Measurements from ENCODE around the gene DENND1A. TPM values are rescaled to one million over a fixed set of nuclear protein-coding genes. Genes with fewer than 3 reads are reported as not detected.
"Not testable (repeated sequence)": the region's sequence is repeated elsewhere in the genome, so short reads cannot be mapped to it uniquely, and the experiment has no call there.

Gene DENND1A
- total RNA-seq, 1 donor from 2014 or later = 24.4 TPM

DNA sequence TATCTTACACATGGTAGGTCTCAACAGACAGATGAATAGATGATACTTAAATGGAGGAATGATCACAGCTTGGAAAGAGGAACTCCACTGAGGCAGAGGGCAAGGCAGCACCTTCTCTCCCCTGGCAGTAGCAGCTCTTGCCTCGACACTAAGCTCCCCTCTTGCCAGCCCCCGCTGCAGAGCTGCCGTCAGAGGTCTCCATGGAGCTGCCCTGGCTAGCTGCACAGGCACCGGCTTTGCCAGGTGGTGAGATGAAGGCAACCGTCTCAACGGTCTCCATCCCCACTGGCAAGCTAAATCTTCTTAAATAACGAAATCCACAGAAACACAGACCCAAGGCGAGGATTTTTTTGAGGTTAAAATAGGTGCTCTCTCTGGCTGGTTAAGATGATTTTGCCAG, 492.7 kb downstream of the DENND1A start:
- DNase-seq (ENCODE audit: low spot score) = no peak

DNA sequence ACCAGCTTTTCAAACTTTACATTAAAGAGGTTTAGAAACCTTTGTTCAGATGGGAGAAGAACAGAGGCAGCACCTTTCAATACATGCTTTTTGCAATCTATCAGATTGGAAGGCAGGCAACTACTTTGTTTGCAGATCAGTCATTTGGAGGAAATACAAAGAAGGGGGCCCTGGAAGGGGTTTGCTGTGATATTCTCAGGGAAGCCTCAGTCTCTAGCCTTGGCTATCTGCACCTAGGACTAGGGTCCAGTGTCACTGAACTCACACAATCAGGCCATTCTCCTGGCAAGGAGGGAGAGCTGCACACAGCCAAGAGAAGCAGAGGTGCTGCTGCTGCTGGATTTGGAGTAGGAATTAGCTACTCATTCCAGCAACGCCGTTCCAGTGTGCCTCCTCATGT, 494.5 kb downstream of the DENND1A start:
- DNase-seq (ENCODE audit: low spot score) = no peak

DNA sequence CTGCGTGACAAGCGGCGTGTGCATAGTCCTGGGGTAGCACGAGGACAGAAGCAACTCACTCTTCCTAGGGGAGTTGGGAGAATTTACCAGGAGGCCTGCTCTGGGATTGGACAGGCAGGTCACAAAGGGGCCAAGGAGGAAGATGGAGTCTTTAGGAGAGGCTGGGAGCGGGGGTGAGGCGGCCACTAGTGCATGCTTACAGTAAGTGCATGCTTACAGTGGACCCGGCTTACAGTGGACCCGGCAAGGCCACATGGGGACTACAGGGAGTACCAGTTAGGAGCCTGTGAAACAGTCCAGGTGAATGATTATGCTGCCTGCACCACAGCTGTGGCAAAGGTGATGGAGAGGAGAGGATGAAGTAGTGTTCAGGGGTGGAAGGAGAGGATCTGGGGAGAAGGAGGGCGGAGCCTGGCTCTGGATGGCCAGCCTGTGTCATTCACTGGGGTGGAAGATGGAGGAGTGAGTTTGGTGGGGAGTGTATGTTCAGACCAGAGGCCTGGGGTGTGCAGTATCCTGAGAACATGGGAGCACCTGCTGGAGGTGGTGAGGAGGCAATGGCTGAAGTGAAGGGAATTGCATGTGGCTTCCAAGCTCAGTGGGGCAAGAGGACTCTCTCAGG, 495.2 kb downstream of the DENND1A start:
- no peak for DNase-seq (ENCODE audit: low spot score)

GRCh38 chr9:123432331-123433236, 497.3 kb downstream of the DENND1A start:
- no peak for DNase-seq (ENCODE audit: low spot score)

- DNase-seq (ENCODE audit: low spot score) = no peak
These were observed 498.3 kb downstream of the DENND1A start for GRCh38 chr9:123431581-123431980.

DNA sequence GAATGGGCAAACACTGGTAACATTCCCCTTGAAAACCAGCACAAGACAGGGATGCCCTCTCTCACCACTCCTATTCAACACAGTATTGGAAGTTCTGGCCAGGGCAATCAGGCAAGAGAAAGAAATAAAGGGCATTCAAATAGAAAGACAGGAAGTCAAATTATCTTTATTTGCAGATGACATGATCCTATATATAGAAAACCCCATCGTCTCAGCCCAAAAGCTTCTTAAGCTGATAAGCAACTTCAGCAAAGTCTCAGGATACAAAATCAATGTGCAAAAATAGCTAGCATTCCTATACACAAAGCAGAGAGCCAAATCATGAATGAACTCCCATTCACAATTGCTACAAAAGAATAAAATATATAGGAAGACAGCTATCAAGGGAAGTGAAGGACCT, 501.5 kb downstream of the DENND1A start:
- DNase-seq (ENCODE audit: low spot score) = not testable (repeated sequence)

DNA sequence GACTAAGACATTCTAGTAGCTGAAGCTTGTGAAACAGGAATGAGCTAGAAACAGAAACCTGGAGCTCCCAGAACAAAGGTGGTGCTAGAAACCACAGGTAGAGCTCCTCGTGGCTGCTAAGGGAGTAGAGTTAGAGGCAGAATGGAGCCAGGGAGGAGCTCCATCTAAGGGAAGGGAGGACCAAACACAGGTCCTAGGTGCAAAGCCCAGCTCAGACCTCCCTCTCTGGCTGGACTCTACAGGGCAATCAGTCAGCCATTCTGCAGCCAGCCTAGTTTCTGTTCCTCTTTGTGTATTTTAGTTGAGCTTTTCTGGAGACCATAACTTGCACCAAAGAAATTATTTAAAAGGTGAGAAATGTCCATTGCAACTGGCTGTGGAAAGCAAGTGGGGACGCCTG, 503.5 kb downstream of the DENND1A start:
- no peak for DNase-seq (ENCODE audit: low spot score)

DNA sequence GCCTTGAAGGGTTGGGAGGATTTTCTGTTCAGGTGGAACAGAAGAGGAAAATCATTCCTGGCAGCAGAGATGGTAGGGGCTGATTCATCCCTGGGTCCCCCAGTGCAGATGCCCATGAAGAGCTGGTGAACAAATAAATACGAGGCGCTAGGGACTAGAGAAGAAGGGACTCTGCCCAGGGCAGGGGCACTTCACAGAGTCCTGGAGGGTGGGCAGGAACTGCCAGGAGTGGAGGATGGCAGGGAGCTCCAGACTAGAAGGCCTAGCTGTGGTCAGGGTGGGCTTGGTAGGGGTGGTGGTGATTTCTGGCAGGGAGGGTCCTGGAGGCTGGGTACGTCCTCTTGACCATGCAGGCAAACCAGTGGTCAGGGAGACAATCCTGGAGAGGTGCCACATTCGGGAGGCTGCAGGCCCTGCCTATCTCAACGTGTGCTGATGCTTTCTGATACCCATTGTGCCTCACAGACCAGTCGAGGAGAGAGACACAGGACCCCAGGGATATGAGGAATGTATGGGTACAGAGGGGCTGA, 504.0 kb downstream of the DENND1A start:
- no peak for DNase-seq (ENCODE audit: low spot score)

DNA sequence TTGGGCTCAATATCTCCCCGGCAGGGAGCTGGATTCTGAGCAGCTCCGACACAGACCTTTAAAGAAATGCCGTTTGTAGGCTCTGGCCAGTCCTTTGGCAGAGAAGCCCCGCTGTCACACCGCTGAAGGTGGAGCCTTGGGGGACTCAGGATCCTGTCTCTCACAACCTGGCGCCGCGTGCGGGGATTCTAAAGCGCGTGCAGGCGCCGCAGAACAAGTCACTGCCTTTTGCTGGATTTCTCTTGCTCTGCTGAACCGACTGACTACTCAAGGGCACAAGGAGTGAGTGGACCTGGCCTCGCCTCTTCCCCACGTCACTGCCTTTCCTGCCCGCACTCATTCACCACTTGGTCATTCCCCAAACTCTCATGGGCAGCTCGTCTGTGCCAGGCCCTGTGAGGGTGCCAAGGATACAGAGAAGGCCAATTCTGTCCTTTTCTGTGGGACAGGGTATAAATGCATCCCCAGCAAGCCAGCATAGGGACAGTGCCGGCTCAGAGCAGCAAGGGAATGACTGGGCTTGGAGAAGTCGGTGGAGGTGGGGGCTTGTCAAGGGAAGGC, 504.6 kb downstream of the DENND1A start:
- no peak for DNase-seq (ENCODE audit: low spot score)

GRCh38 chr9:123424552-123425225, 505.2 kb downstream of the DENND1A start:
- no peak for DNase-seq (ENCODE audit: low spot score)

- DNase-seq (ENCODE audit: low spot score) = no peak
These were observed 505.8 kb downstream of the DENND1A start for GRCh38 chr9:123424131-123424530.

DNA sequence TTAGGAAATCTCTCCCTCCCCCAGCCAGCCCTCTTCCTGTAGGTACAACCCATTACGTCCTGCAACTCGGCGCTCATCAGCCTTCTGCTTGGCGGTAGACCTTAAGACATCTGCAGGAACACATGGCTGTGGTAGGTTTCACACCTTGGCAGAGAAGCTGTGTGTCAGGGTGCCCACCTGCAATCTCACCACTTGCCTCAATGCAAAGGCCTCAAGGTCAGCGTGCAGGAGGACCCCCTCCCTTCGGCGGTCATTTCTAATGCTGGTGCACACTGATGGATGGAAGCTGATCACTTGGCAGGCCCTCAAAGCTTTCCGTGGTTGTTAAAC, 506.6 kb downstream of the DENND1A start:
- DNase-seq (ENCODE audit: low spot score) = no peak

DNA sequence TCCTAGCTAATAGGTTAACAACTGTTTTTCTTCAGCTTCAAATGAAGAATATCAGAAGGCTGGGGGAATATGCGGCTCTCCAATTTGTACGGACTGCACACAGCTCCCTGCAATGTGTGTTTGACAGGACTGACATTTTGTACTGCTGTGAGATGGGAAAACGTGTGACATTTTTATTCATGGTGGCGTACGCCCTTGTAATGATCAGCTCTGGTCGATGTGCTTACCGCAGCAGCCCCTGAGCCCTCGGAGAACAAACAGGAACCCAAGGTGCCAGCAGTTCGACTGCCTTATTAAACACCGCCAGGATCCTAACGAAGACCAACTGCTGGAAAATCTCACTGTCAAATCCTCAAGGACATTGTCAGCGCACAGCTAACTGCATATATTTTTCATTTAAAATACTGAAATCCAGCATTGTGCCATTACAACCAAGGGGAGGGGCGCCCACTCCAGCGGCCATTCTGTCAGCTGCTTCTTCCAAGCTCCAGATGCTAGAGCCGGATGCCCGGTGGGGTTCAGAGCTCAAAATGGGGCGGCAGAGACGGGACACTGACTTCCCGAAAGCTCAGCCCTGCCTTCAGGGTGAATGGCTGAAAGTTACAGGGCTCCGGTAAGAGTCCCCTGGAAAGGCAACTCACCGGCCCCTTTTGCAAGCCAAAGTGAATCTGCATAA, 507.2 kb downstream of the DENND1A start:
- DNase-seq (ENCODE audit: low spot score) = no peak

DNA sequence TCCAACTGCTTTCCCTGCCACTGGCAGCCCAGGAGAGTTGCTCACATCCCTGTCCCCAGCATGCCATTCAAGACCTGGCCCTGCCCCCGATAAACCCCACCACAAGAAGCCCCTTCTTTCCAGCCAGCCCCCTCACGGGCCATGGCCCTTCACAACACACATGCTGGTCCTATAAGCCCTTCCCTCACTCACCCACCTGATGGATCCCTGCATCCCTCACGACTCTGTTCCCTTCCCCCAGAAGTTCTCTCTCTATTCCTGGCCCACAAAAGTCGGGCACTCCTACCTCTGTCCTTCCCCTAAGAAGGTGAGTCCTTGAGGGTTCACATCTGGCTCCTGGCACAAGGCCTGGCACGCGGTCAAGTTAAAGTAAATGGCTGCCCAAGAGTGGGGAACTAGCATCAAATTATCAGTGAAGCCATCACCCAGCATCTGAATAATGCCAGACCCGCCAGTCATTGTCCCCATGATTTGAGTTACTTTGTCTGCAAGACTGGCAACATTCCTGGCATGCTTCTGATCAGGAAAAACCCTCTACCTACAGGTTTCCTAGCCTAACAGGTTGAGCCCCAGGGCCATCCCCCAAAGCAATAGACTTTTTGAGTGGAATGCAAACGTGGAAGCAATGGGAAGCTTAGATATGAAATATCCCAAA, 508.0 kb downstream of the DENND1A start:
- no peak for DNase-seq (ENCODE audit: low spot score)

DNA sequence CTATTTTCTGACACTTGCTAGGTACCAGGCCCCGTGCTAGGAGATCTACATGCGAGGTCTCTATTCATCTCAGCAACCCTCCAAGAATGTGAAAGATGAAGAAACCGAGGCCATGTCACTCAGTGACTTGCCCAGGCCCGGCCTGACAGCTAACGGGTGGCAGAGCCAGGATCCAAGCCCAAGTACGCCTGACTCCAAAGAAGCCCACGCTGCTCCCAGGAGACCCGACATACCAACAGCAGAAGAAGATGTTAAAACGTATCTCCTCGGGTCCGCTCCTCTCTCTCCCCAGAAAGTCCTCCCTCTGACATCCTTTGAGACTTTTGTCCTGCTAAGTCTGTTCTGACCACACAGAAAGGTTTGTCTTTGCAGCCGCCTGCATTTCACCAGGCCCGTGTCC, 508.7 kb downstream of the DENND1A start:
- DNase-seq (ENCODE audit: low spot score) = no peak

GRCh38 chr9:123420592-123421111, 509.3 kb downstream of the DENND1A start:
- no peak for DNase-seq (ENCODE audit: low spot score)

- no peak for DNase-seq (ENCODE audit: low spot score)
These were observed 510.0 kb downstream of the DENND1A start for GRCh38 chr9:123419721-123420591.

DNA sequence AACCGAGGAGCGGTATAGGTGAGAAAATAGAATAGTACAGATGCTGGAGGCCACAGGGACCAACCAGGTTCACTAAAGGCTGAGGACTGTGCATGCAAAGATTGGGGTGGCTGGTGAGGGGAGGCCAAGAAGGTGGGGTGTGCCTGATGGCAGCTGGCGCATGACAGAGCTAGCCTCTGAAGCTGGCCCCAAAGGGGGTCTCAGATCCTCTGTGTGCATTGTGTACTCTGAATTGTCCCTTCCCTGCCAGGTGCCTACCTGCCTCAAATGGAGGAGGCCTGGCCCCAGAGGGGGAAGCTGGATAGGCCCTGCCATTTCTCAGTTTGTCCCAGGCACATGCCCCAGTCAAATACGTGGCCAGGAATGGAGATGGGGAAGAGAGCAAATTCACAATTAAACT, 510.8 kb downstream of the DENND1A start:
- DNase-seq (ENCODE audit: low spot score) = no peak

DNA sequence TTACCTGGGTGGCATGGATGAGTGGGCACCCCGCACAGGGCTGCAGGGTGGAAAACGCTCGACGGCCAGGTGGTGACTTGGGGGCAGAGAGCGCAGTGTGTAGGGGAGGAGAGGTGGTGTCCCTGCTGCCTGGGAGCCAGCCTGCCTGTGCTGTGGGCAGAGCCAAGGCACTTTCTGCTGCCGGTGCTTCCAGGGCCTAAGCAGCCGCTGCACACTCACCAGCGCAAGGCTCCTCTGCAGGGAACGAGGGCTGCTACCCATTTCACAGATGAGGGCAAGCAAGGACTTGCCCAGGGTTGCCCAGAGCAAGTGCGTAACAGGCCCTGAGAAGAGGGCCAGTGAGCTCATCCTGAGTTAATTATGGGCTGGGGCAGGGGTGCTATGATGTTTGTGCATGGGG, 511.4 kb downstream of the DENND1A start:
- DNase-seq (ENCODE audit: low spot score) = no peak

DNA sequence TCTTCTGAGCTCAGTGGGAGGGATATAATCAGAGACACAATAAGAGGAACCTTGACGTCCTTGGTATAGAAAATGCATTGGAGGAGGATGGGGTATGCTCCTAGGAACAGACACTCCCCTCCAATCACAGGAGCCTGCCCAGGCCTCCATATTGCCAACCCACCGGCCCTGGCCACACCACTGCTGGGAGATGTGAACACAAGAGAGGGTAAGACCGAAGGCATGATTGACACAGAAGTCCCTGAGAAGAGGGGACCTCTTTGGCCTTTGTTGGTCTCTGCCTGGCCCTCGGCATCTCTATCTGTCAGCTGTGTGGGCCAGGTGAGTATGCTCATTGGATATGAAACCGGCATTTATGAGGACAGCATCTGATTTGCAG, 511.9 kb downstream of the DENND1A start:
- DNase-seq (ENCODE audit: low spot score) = no peak
